ENCODE results near the gene UBE2E1.
A peak's percentile ranks its signal among the peaks of the same experiment; 100 is the strongest.

The UBE2E1 gene

GRCh38 chr3:23819599-23820360 lies 14.0 kb downstream of the UBE2E1 start:
- Mint-ChIP-seq H3K36me3 (ENCODE audit: low read depth) (peaks cover 12% of the 10 kb centered on the region), H3K27ac (no peak overlapping the region), H3K27me3 (ENCODE audit: low read depth) (no peaks in the 10 kb centered on the region), H3K4me1 (ENCODE audit: low read depth) (peaks cover 13% of the 10 kb centered on the region), H3K9me3 (no peaks in the 10 kb centered on the region), H3K4me3 (no peak overlapping the region)
- no peak for DNase-seq (ENCODE audit: low spot score)

DNA sequence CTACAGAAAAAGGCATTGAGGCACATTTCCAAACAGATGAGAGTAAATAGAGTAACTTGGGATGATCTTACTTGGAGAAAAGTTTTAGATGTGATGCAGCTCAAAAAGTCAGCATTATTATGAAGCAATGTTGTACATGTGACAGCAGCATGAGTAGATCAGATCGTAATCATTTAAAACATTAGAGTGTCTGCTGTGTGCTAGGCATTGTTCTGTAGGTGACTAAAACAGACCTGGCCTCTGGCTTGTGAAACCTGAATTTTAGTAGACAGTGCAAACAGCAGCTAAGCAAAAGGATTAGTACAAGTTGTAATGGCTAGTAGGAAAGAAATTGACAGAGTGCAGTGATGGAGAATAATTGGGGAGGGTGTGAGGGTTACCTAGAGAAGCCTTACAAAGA lies 15.1 kb downstream of the UBE2E1 start:
- Mint-ChIP-seq H3K4me3 (no peak overlapping the region), H3K9me3 (no peaks in the 10 kb centered on the region), H3K27ac (no peak overlapping the region), H3K27me3 (ENCODE audit: low read depth) (no peaks in the 10 kb centered on the region), H3K36me3 (ENCODE audit: low read depth) (peaks cover 14% of the 10 kb centered on the region), H3K4me1 (ENCODE audit: low read depth) (peaks cover 9% of the 10 kb centered on the region)
- no peak for DNase-seq (ENCODE audit: low spot score)

DNA sequence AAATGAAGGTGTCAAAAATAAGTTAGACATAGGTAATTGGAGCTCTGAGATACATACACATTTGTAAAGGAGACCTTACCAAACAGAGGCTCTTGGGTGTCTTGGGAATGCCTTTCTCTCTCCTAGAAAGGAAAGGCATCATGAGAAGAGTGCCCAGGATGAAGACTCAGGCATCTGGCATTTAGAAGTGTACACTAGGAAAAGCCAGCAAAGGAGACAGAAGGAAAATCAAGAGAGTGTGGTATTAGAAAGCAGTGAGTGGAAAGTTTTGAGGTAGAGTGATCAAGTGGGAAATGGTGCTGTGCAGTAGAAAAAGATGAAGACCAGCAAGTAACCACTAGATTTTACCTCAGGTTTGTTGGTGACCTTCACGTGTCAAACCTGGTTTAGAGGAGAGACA lies 16.1 kb downstream of the UBE2E1 start:
- H3K27me3 Mint-ChIP-seq (ENCODE audit: low read depth), result no peaks in the 10 kb centered on the region
- no peak overlapping the region for H3K4me3 Mint-ChIP-seq
- no peak overlapping the region for H3K27ac Mint-ChIP-seq
- DNase-seq (ENCODE audit: low spot score), result no peak
- peaks cover 15% of the 10 kb centered on the region for H3K4me1 Mint-ChIP-seq (ENCODE audit: low read depth)
- peaks cover 11% of the 10 kb centered on the region for H3K36me3 Mint-ChIP-seq (ENCODE audit: low read depth)
- H3K9me3 Mint-ChIP-seq, result no peaks in the 10 kb centered on the region

DNA sequence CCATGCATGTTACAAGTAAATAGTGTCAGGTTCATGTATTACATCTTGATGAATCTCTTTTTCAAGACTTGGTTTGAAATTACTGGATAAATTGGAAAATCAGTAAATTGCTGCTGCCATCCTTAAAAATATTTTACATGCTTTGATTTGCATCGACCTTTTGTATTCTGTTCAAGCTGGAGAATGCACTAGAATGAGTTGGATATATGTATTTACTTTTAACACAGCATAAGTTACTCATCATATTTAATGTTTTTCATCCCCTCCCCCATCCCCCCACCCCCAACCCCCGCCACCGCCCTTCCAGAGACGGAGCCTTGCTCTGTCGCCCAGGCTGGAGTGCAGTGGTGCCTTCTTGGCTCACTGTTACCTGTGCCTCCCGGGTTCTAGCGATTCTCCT lies 16.8 kb downstream of the UBE2E1 start:
- H3K27ac Mint-ChIP-seq, result no peak overlapping the region
- H3K4me1 Mint-ChIP-seq (ENCODE audit: low read depth), result peaks cover 14% of the 10 kb centered on the region
- H3K27me3 Mint-ChIP-seq (ENCODE audit: low read depth), result no peaks in the 10 kb centered on the region
- DNase-seq (ENCODE audit: low spot score), result no peak
- peaks cover 11% of the 10 kb centered on the region for H3K36me3 Mint-ChIP-seq (ENCODE audit: low read depth)
- no peak overlapping the region for H3K4me3 Mint-ChIP-seq
- H3K9me3 Mint-ChIP-seq, result no peaks in the 10 kb centered on the region

DNA sequence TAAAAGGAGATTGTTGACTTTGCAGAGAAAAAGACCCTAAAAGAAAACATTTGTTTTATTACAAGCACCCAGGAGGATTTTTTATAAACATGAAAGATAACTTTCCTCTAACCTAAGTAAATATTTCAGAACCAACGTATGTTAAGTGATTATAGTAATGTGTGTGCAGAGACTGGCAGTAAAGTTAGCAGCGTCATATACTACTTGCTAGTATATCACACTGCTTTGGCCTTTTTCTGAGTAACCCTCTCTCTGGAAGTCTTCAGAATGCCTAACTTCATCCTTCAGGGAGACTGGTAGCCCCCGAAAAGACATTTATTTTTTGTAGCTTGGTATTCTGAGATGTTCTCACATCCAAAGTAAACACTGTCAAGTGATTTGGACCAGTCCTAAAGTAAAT lies 17.9 kb downstream of the UBE2E1 start:
- Mint-ChIP-seq H3K36me3 (ENCODE audit: low read depth) (peaks cover 7% of the 10 kb centered on the region), H3K4me3 (no peak overlapping the region), H3K4me1 (ENCODE audit: low read depth) (peaks cover 9% of the 10 kb centered on the region), H3K27me3 (ENCODE audit: low read depth) (no peaks in the 10 kb centered on the region), H3K9me3 (no peaks in the 10 kb centered on the region), H3K27ac (no peak overlapping the region)
- no peak for DNase-seq (ENCODE audit: low spot score)

DNA sequence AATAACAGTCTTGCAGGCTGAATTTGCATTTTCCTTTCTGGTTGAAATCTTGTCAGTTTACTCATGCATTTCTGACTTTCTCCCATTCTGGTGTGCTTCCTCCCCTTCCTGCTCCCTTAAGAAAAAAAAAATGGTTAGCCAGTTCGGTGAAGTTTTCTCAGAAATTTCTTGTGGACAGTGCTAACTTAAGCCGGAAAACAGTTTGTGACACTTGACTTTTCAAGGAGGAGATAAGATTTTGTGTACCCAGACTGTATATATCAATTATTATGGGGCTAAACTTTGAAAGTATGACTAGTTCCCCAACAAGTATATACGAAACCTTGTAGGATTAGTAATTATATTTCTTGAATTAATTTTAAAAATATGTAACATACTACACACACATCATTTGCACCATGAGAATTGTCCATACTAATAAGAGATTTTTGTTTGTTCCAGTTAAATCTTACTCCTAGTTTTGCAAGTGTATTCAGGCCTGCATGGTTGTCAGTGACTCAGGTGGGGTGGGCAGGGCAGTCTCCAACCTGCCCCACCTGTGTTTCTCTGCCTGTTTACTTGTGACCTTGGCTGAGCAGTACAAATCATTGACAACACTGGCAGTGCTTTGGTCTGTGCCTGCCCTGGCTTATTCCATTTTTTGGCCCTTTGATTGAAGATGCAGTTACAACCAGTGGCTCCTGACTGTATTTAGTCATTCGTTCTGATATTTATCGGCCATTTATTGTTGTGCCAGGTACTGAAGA lies 19.1 kb downstream of the UBE2E1 start:
- peaks cover 6% of the 10 kb centered on the region for H3K36me3 Mint-ChIP-seq (ENCODE audit: low read depth)
- peaks cover 7% of the 10 kb centered on the region for H3K4me1 Mint-ChIP-seq (ENCODE audit: low read depth)
- no peak overlapping the region for H3K27ac Mint-ChIP-seq
- no peak overlapping the region for H3K4me3 Mint-ChIP-seq
- no peaks in the 10 kb centered on the region for H3K9me3 Mint-ChIP-seq
- H3K27me3 Mint-ChIP-seq (ENCODE audit: low read depth), result no peaks in the 10 kb centered on the region
- DNase-seq (ENCODE audit: low spot score), result no peak

GRCh38 chr3:23825802-23826201 lies 20.0 kb downstream of the UBE2E1 start:
- H3K4me3 Mint-ChIP-seq, result no peak overlapping the region
- H3K9me3 Mint-ChIP-seq, result no peaks in the 10 kb centered on the region
- H3K4me1 Mint-ChIP-seq (ENCODE audit: low read depth), result peaks cover 16% of the 10 kb centered on the region
- no peak overlapping the region for H3K27ac Mint-ChIP-seq
- H3K27me3 Mint-ChIP-seq (ENCODE audit: low read depth), result no peaks in the 10 kb centered on the region
- peaks cover 5% of the 10 kb centered on the region for H3K36me3 Mint-ChIP-seq (ENCODE audit: low read depth)
- DNase-seq (ENCODE audit: low spot score), result no peak

- DNase-seq (ENCODE audit: low spot score), result no peak
- no peak overlapping the region for H3K27ac Mint-ChIP-seq
- no peak overlapping the region for H3K4me3 Mint-ChIP-seq
- H3K9me3 Mint-ChIP-seq, result no peaks in the 10 kb centered on the region
- no peaks in the 10 kb centered on the region for H3K27me3 Mint-ChIP-seq (ENCODE audit: low read depth)
- H3K4me1 Mint-ChIP-seq (ENCODE audit: low read depth), result peaks cover 19% of the 10 kb centered on the region
- peaks cover 5% of the 10 kb centered on the region for H3K36me3 Mint-ChIP-seq (ENCODE audit: low read depth)
These were observed 20.8 kb downstream of the UBE2E1 start for GRCh38 chr3:23826382-23827064.

DNA sequence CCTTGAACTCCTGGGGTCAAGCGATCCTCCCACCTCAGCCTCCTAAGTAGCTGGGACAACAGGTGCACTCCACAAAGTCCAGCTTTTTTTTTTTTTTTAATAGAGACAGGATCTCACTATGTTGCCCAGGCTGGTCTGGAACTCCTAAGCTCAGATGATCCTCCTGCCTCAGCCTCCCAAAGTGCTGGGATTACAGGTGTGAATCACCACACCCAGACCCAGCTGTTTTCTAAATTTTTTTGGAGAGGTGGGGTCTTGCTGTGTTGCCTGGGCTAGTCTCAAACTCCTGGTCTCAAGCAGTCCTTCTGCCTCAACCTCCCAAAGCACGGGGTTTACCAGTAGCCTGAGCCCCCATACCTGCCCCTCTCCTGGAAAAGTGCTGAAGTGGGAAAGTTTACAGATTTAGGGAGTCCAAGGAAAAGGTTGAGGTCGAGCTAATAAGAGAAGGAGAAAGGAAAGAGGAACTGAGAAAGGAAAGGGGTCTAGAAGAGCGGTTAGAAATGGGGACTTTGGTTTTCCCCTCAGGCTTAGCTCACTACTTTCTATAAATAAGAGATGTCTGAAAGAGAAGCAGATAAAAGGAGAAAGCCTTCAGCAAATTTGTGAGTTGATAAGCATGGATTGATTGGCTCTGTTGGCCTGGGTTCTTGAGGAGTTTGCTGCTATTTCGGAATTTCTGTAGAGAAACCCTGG lies 23.6 kb downstream of the UBE2E1 start:
- H3K36me3 Mint-ChIP-seq (ENCODE audit: low read depth), result peaks cover 5% of the 10 kb centered on the region

DNA sequence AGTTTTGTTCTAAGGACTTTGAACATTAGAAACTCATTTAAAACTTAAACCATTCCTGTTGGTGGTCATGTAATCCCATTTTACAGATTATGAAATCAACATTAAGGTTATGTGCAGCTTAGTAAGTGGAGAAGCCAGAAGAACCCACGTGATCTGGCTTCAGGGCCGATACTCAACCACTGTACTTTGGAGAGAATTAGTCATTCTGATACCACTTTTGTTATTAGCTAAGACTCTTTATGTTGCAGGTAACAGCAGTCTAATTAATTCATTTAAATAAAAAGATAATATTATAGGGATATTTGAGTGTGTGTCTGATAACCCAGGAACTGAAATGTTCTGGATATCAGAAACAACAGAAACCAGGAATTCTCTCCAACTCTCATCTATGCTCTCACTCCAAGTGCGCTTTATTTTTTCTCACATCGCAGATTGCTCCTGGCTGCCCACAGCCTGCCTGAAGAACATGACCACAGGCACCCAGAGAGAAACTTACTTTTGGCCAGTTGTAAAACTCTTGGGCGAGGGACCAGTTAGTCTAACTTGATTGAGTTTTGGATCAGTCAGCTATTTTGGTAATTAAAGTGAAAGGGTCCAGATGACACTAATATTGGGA lies 25.2 kb downstream of the UBE2E1 start:
- DNase-seq (ENCODE audit: low spot score), result peak; percentile 13
- H3K4me3 Mint-ChIP-seq, result no peak overlapping the region
- H3K4me1 Mint-ChIP-seq (ENCODE audit: low read depth), result peaks cover 21% of the 10 kb centered on the region
- H3K27me3 Mint-ChIP-seq (ENCODE audit: low read depth), result no peaks in the 10 kb centered on the region
- no peaks in the 10 kb centered on the region for H3K9me3 Mint-ChIP-seq
- no peak overlapping the region for H3K27ac Mint-ChIP-seq
- peaks cover 2% of the 10 kb centered on the region for H3K36me3 Mint-ChIP-seq (ENCODE audit: low read depth)

More for the DNA sequence above, 23.6 kb downstream of the UBE2E1 start:
- no peak overlapping the region for H3K4me3 Mint-ChIP-seq
- no peak for DNase-seq (ENCODE audit: low spot score)
- H3K4me1 Mint-ChIP-seq (ENCODE audit: low read depth), result peaks cover 23% of the 10 kb centered on the region
- H3K27me3 Mint-ChIP-seq (ENCODE audit: low read depth), result no peaks in the 10 kb centered on the region
- H3K9me3 Mint-ChIP-seq, result no peaks in the 10 kb centered on the region
- no peak overlapping the region for H3K27ac Mint-ChIP-seq

GRCh38 chr3:23831517-23832394 lies 26.0 kb downstream of the UBE2E1 start:
- peaks cover 2% of the 10 kb centered on the region for H3K36me3 Mint-ChIP-seq (ENCODE audit: low read depth)
- H3K27ac Mint-ChIP-seq, result no peak overlapping the region
- H3K4me3 Mint-ChIP-seq, result no peak overlapping the region
- H3K9me3 Mint-ChIP-seq, result no peaks in the 10 kb centered on the region
- peaks cover 16% of the 10 kb centered on the region for H3K4me1 Mint-ChIP-seq (ENCODE audit: low read depth)
- DNase-seq (ENCODE audit: low spot score), result no peak
- H3K27me3 Mint-ChIP-seq (ENCODE audit: low read depth), result no peaks in the 10 kb centered on the region

GRCh38 chr3:23832523-23832922 lies 26.8 kb downstream of the UBE2E1 start:
- Mint-ChIP-seq H3K9me3 (no peaks in the 10 kb centered on the region), H3K4me1 (ENCODE audit: low read depth) (peaks cover 16% of the 10 kb centered on the region), H3K36me3 (ENCODE audit: low read depth) (peaks cover 2% of the 10 kb centered on the region), H3K27me3 (ENCODE audit: low read depth) (no peaks in the 10 kb centered on the region), H3K27ac (no peak overlapping the region), H3K4me3 (no peak overlapping the region)
- DNase-seq (ENCODE audit: low spot score), result no peak
